ENCODE data around the gene NFIB. TPM values are rescaled to one million over a fixed set of nuclear protein-coding genes. Genes with fewer than 3 reads are reported as not detected.

The NFIB gene
- total RNA-seq, 1 experiment from 2014 or later: 14.3 TPM

- Histone ChIP-seq H3K79me1 (ENCODE audit: insufficient read depth, low read depth, low read length, poor library complexity, severe bottlenecking) (no peaks in the 10 kb centered on the region), H2AFZ (ENCODE audit: low read length) (no peak overlapping the region), H4K8ac (replicated peaks; ENCODE audit: insufficient read length, low read depth, low read length) (no peak overlapping the region), H3K27ac (ENCODE audit: insufficient read length, low read depth, low read length) (no peak overlapping the region), H3K9ac (ENCODE audit: extremely low read depth, insufficient read length, low read length) (no peak overlapping the region), H3T11ph (ENCODE audit: low read length) (no peak overlapping the region), H4K91ac (ENCODE audit: insufficient read length, low read depth, low read length) (no peak overlapping the region), H3K14ac (ENCODE audit: insufficient read depth, low read length) (no peak overlapping the region), H3K9me3 (ENCODE audit: control insufficient read depth, low read depth, low read length) (no peaks in the 10 kb centered on the region), H4K5ac (ENCODE audit: insufficient read length, low read depth, low read length) (no peak overlapping the region), H3K23ac (ENCODE audit: insufficient read length, low read depth, low read length) (no peak overlapping the region), H2BK20ac (ENCODE audit: low read depth, low read length, poor library complexity, severe bottlenecking) (no peak overlapping the region), H3K27me3 (ENCODE audit: insufficient read depth, low read length) (no peaks in the 10 kb centered on the region), H2BK120ac (ENCODE audit: low read depth, low read length, poor library complexity, severe bottlenecking) (no peak overlapping the region), H3K79me2 (ENCODE audit: insufficient read depth, low read length) (no peaks in the 10 kb centered on the region), H4K20me1 (ENCODE audit: control insufficient read depth, insufficient read depth, insufficient read length) (no peaks in the 10 kb centered on the region), H2BK5ac (ENCODE audit: insufficient read length, low read length) (no peak overlapping the region), H3K4me1 (ENCODE audit: insufficient read depth, low read length) (no peaks in the 10 kb centered on the region; the same call in 1 of the 2 replicates), H2BK15ac (ENCODE audit: low read depth, low read length) (no peak overlapping the region), H2BK12ac (ENCODE audit: insufficient read length, low read depth, low read length) (no peak overlapping the region), H3K4me2 (ENCODE audit: insufficient read depth, insufficient read length, low read length) (no peak overlapping the region), H3K56ac (ENCODE audit: insufficient read length, low read depth, low read length) (no peak overlapping the region), H3K4ac (ENCODE audit: low read depth, low read length) (no peak overlapping the region), H2AK5ac (ENCODE audit: insufficient read length, low read length) (no peak overlapping the region), H3K18ac (ENCODE audit: insufficient read length, low read depth, low read length) (no peak overlapping the region), H3K23me2 (ENCODE audit: insufficient read length, low read depth, low read length, poor library complexity, severe bottlenecking) (no peaks in the 10 kb centered on the region)
- TF ChIP-seq, protein P1, sequence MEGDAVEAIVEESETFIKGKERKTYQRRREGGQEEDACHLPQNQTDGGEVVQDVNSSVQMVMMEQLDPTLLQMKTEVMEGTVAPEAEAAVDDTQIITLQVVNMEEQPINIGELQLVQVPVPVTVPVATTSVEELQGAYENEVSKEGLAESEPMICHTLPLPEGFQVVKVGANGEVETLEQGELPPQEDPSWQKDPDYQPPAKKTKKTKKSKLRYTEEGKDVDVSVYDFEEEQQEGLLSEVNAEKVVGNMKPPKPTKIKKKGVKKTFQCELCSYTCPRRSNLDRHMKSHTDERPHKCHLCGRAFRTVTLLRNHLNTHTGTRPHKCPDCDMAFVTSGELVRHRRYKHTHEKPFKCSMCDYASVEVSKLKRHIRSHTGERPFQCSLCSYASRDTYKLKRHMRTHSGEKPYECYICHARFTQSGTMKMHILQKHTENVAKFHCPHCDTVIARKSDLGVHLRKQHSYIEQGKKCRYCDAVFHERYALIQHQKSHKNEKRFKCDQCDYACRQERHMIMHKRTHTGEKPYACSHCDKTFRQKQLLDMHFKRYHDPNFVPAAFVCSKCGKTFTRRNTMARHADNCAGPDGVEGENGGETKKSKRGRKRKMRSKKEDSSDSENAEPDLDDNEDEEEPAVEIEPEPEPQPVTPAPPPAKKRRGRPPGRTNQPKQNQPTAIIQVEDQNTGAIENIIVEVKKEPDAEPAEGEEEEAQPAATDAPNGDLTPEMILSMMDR (conservative IDR thresholded peaks at IDR 0.05): no peak
- no CpG with 5 or more reads among the region's 1 CpG for WGBS (ENCODE audit: extremely low coverage, insufficient read length, low lambda C conversion rate)
- Mint-ChIP-seq H3K27me3 (ENCODE audit: low read depth) (no peaks in the 10 kb centered on the region), H3K9me3 (no peaks in the 10 kb centered on the region), H3K4me1 (peaks cover 16 to 17% of the 10 kb centered on the region in 2 experiments), H3K4me3 (no peak overlapping the region), H3K27ac (no peak overlapping the region; a peak in 1 of 7 replicates), H3K36me3 (ENCODE audit: insufficient read depth in 1 of 3, low read depth in 3 of 3) (peaks cover 0 to 5% (median 0%) of the 10 kb centered on the region in 3 experiments; a peak in 2 of 7 replicates)
- DNase-seq: no peak
Observed at GRCh38 chr9:14362175-14362574, 48.2 kb upstream of the NFIB start.

All from H9 (cell line).